OCI-M2 (cell line): ENCODE measurements around the gene LRCOL1.
"Not testable (repeated sequence)": the region's sequence is repeated elsewhere in the genome, so short reads cannot be mapped to it uniquely, and the experiment has no call there.

Source experiments
- DNase-seq: peaks from one replicate; lab custom pipeline; 2025; ENCODE audit not compliant: unreplicated experiment; lab: John Stamatoyannopoulos, UW

LRCOL1 gene

GRCh38 chr12:132603240-132604150 lies 6.9 kb downstream of the LRCOL1 start:
- DNase-seq: no peak

- DNase-seq: no peak
Observed at GRCh38 chr12:132602572-132603239, 7.7 kb downstream of the LRCOL1 start.

- DNase-seq: no peak
Observed at GRCh38 chr12:132601171-132601883, 9.1 kb downstream of the LRCOL1 start.

GRCh38 chr12:132600048-132601032 lies 10.0 kb downstream of the LRCOL1 start:
- no peak for DNase-seq

DNA sequence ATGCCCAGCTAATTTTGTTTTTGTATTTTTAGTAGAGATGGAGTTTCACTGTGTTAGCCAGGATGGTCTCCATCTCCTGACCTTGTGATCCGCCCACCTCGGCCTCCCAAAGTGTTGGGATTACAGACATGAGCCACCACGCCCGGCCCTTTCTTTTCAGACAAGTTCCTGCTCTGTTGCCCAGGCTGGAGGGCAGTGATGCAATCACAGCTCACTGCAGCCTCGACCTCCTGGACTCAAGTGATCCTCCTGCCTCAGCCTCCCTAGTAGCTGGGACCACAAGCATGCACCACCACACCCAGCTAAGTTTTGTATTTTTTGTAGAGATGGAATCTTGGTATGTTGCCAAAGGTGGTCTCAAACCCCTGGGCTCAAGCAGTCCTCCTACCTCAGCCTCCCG lies 10.9 kb downstream of the LRCOL1 start:
- DNase-seq: not testable (repeated sequence)

DNA sequence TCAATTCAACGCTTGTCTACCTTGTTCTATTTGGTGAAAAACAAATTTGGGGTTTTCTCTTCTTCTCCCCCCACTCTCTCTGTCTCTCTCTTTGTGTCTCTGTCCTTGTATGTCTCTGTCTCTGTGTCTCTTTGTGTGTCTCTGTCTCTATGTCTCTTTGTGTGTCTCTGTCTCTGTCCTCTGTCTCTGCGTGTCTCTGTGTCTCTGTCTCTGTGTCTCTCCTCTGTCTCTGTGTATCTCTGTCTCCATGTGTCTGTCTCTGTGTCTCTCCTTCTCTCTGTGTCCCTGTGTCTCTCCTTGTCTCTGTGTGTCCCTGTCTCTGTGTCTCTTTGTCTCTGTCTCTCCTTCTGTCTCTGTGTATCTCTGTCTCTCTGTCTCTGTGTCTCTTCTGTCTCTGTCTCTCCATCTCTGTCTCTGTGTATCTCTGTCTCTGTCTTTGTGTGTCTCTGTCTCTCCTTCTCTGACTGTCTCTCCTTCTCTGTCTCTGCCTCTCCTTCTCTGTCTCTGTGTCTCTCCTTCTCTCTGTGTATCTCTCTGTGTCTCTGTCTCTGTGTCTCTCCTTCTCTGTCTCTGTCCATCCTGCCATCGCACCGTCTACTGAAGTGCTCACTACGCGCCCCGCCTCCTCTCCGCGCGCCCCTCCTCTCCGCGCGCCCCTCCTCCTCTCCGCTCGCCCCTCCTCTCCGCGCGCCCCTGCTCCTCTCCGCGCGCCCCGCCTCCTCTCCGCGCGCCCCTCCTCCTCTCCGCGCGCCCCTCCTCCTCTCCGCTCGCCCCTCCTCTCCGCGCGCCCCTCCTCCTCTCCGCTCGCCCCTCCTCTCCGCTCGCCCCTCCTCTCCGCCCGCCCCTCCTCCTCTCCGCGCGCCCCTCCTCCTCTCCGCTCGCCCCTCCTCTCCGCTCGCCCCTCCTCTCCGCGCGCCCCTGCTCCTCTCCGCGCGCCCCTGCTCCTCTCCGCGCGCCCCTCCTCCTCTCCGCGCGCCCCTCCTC lies 12.8 kb downstream of the LRCOL1 start:
- no peak for DNase-seq

DNA sequence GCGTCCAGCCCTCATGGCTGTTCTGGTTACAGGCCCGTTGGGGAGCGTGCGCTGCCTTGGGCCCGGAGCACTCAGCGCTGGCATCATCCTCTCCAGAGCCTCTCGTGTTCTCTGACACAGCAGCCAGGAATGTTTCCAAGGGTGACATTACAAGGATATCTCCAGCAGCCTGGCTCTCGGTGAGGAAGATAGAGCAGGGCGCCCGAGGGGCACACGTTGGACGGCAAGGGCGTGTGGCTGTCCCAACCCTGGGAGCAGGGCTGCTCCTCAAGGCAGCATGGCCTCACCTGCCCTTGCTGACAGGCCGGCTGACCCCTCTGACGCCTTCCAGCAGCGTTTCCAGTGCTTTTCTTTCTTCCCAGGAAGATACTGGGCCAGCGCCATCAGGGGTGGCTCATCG lies 14.4 kb downstream of the LRCOL1 start:
- DNase-seq: no peak

GRCh38 chr12:132595183-132595582 lies 15.2 kb downstream of the LRCOL1 start:
- DNase-seq: no peak

DNA sequence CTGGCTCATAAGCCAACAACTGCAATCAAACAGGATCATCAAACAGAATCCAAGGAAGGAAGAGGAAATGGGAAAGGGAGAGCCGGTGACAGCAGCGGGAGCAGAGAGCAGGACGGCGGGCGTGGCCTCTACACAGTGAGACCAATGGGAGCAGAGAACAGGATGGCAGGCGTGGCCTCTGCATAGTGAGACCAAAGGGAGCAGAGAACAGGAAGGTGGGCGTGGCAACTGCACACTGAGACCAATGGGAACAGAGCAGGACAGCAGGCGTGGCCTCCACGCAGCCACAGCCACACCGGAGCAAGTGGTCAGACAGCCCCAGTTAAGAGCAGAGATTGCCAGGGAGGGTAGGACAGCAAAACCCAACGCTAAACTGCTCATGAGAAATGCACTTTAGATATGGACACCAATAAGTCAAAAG lies 16.4 kb downstream of the LRCOL1 start:
- DNase-seq: no peak

- DNase-seq: no peak
Observed at GRCh38 chr12:132593521-132593920, 16.9 kb downstream of the LRCOL1 start.

DNA sequence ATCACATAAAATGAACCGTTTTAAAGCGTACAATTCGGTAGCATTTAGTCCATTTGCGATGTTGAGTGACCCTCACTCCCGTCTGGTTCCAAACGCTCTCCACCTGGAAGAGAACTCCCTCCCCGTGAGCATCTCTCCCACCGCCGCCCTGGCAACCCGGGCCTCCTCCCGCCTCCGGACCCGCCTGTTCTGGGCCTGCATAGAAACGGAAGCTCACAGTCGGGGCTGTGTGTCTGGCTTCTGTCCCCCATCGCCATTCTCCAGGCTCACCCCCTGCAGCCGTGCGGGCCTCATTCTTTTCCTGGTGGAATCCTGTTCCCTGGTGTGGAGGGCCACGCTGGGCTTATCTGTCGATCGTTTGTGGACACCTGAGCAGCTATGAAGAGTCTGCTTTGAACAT lies 17.3 kb downstream of the LRCOL1 start:
- no peak for DNase-seq

GRCh38 chr12:132592282-132592970 lies 18.0 kb downstream of the LRCOL1 start:
- DNase-seq: no peak

DNA sequence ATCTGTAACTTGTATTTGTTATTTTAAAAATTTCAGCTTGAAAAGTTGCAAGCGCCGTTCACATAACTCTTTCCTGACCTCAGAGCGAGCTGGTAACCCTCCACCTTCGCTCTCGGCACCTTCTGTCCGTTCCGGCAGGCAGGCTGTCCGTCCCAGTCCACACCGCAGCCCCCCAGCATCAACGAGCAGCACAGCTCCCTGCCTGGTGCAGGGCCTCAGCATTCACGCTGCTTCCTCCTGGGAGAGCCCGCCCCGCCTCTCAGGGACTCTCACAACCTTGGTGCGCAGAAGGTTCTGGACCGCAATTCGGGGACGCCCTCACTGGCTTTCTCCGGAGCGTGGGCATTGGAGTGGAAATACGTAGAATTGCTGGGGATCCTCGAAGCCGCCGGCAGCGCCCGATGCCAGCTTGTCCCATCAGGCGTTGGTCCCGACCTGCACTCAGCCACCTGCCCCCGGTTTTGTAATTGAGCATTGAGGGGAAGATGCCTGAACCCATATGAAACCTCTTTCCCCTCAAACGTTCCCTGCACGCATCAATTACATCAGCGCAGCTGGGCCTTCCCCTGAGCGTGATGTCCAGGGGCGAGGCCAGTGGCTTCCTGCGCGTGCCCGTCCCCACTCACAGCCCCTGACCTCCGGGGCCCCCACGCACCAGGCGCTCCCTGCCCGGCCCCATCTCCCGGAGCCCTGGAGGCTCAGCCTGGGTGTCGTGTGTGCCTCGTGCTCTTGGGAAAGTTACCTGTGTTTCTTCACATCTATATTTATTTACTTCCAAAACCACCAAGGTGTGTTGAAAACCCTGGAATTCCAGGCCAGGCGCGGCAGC lies 19.1 kb downstream of the LRCOL1 start:
- DNase-seq: no peak

GRCh38 chr12:132588821-132589669 lies 21.3 kb downstream of the LRCOL1 start:
- DNase-seq: no peak

DNA sequence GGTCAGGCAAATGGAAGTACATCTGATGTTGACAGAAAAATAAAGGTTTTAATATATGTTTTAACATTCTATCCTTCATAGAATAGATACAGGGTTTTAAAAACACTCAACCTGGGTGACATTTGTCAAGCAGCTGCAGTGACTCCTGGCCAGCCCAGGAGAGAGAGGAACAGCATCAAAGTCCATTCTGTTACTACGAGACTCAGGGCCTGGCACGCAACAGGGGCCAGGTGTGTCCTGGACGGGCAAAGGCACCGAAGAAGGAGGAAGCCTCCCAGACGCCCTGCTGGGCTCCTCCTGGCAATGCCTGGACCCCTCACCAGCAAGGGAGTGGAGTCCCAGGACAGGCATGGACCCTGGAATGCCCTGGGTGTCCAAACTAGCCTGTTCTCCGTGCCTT lies 22.1 kb downstream of the LRCOL1 start:
- DNase-seq: no peak

GRCh38 chr12:132587781-132588180 lies 22.6 kb downstream of the LRCOL1 start:
- DNase-seq: no peak

DNA sequence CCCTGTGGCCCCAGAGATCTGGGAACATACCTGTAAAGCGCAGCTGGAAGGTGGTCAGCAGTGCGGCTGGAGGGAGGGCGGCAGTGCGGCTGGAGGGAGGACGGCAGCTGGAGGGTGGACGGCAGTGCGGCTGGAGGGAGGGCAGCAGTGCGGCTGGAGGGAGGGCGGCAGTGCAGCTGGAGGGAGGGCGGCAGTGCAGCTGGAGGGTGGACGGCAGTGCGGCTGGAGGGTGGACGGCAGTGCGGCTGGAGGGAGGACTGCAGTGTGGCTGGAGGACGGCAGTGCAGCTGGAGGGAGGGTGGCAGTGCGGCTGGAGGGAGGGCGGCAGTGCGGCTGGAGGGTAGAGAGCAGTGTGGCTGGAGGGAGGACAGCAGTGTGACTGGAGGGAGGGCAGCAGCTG lies 23.5 kb downstream of the LRCOL1 start:
- no peak for DNase-seq
